Measurements from ENCODE around the gene AATF. TPM values are rescaled to one million over a fixed set of nuclear protein-coding genes. Genes with fewer than 3 reads are reported as not detected.

Gene AATF
- polyA plus RNA-seq, 2 of the 4 experiments (the other 2 are of a cell fraction), result 51.9 to 120 TPM

DNA sequence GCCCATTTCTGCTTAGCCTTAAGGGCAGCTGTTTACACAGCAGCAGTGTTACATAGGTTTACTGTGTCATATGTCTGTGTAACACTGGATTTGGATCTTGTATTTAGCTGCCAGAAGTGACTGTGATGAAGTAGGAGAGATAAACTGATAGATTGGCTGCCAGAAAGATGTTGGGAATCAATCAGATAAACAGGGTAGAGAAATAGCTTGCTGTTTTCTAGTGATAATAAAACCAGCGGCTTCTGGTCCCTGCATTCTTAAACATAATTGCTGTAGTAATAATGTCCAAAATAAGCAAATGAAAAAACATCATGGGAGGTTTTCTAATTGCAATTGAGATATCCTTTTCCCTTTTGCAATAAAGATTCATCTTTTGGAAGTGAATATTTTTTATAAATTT, 68.7 kb downstream of the AATF start:
- FAIRE-seq, result no peak
- Histone ChIP-seq H3K4me3 (no peak overlapping the region), H3K4me2 (no peak overlapping the region), H3K27ac (no peak overlapping the region), H3K9me3 (no peaks in the 10 kb centered on the region), H3K4me1 (no peaks in the 10 kb centered on the region)
- POLR2A ChIA-PET, result no interaction called here
- CTCF ChIA-PET, result interaction anchor here (1.0 to 3.1 kb wide), 3 partner anchors 24 to 249 kb away, joined by 3 to 17 read pairs (median 5); no protein-coding TSS in a partner anchor
- no peak for ATAC-seq
- TF ChIP-seq PHF8 (IDR thresholded peaks at IDR 0.05; ENCODE audit: borderline replicate concordance, low read depth) (no peak), RNF2 (IDR thresholded peaks at IDR 0.05; ENCODE audit: borderline replicate concordance, low read depth) (no peak), JUNB (IDR thresholded peaks at IDR 0.05) (no peak), ZNF302 (CRISPR knock-in tag; IDR thresholded peaks at IDR 0.05) (no peak), CHD4 (IDR thresholded peaks at IDR 0.05; ENCODE audit: borderline replicate concordance) (no peak), ZSCAN20 (CRISPR knock-in tag; IDR thresholded peaks at IDR 0.05) (no peak), HOXB5 (CRISPR knock-in tag; IDR thresholded peaks at IDR 0.05) (no peak), POLR2A (IDR thresholded peaks at IDR 0.05; ENCODE audit: low read length) (no peak), GATA3 (IDR thresholded peaks at IDR 0.05; ENCODE audit: borderline replicate concordance) (no peak), RFX5 (IDR thresholded peaks at IDR 0.05) (no peak), FOXS1 (CRISPR knock-in tag; IDR thresholded peaks at IDR 0.05) (no peak), HEYL (CRISPR knock-in tag; IDR thresholded peaks at IDR 0.05) (no peak)
- TF ChIP-seq, protein P1, sequence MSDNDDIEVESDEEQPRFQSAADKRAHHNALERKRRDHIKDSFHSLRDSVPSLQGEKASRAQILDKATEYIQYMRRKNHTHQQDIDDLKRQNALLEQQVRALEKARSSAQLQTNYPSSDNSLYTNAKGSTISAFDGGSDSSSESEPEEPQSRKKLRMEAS (IDR thresholded peaks at IDR 0.05), result no peak
- WGBS (ENCODE audit: missing lambda C conversion rate), result 95% methylated on average over 1 of the region's 1 CpG
- no peak for DNase-seq (ENCODE audit: low read depth in 1 of 2, low spot score in 1 of 2)

GRCh38 chr17:37019117-37019740, 70.5 kb downstream of the AATF start:
- no peak for ATAC-seq
- no peaks in the 10 kb centered on the region for H3K4me1 ChIP-seq

GRCh38 chr17:37019741-37020129, 71.0 kb downstream of the AATF start:
- FAIRE-seq (no peak), ATAC-seq (no peak), DNase-seq (ENCODE audit: low read depth in 1 of 2, low spot score in 1 of 2) (no peak)
- POLR2A ChIA-PET, result no interaction called here
- Histone ChIP-seq H3K9me3 (no peaks in the 10 kb centered on the region), H3K27ac (no peak overlapping the region), H3K4me2 (no peak overlapping the region), H3K4me1 (no peaks in the 10 kb centered on the region), H3K4me3 (no peak overlapping the region)
- 87% methylated on average over 4 of the region's 4 CpGs for WGBS (ENCODE audit: missing lambda C conversion rate)
- CTCF ChIA-PET, result interaction anchor here (1.2 to 3.1 kb wide), 5 partner anchors 11 to 391 kb away, joined by 3 to 16 read pairs (median 3); no protein-coding TSS in a partner anchor
- TF ChIP-seq, protein P2, sequence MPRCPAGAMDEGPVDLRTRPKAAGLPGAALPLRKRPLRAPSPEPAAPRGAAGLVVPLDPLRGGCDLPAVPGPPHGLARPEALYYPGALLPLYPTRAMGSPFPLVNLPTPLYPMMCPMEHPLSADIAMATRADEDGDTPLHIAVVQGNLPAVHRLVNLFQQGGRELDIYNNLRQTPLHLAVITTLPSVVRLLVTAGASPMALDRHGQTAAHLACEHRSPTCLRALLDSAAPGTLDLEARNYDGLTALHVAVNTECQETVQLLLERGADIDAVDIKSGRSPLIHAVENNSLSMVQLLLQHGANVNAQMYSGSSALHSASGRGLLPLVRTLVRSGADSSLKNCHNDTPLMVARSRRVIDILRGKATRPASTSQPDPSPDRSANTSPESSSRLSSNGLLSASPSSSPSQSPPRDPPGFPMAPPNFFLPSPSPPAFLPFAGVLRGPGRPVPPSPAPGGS (IDR thresholded peaks at IDR 0.05), result no peak
- TF ChIP-seq TP53 (CRISPR knock-in tag; IDR thresholded peaks at IDR 0.05) (no peak), RARB (CRISPR knock-in tag; IDR thresholded peaks at IDR 0.05) (no peak), RCOR1 (IDR thresholded peaks at IDR 0.05; ENCODE audit: low read depth, low read length) (no peak), ZFP36 (IDR thresholded peaks at IDR 0.05; ENCODE audit: borderline replicate concordance, partially characterized antibody) (no peak), HOXB13 (CRISPR knock-in tag; IDR thresholded peaks at IDR 0.05; ENCODE audit: low read depth) (no peak), KDM5A (IDR thresholded peaks at IDR 0.05) (no peak), POLR2A (IDR thresholded peaks at IDR 0.05; ENCODE audit: low read length) (no peak), CBX8 (IDR thresholded peaks at IDR 0.05) (no peak), BHLHE40 (IDR thresholded peaks at IDR 0.05; ENCODE audit: low read depth, low read length) (no peak)
- TF ChIP-seq, protein P3, sequence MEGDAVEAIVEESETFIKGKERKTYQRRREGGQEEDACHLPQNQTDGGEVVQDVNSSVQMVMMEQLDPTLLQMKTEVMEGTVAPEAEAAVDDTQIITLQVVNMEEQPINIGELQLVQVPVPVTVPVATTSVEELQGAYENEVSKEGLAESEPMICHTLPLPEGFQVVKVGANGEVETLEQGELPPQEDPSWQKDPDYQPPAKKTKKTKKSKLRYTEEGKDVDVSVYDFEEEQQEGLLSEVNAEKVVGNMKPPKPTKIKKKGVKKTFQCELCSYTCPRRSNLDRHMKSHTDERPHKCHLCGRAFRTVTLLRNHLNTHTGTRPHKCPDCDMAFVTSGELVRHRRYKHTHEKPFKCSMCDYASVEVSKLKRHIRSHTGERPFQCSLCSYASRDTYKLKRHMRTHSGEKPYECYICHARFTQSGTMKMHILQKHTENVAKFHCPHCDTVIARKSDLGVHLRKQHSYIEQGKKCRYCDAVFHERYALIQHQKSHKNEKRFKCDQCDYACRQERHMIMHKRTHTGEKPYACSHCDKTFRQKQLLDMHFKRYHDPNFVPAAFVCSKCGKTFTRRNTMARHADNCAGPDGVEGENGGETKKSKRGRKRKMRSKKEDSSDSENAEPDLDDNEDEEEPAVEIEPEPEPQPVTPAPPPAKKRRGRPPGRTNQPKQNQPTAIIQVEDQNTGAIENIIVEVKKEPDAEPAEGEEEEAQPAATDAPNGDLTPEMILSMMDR (IDR thresholded peaks at IDR 0.05), result no peak
- TF ChIP-seq, protein P4, sequence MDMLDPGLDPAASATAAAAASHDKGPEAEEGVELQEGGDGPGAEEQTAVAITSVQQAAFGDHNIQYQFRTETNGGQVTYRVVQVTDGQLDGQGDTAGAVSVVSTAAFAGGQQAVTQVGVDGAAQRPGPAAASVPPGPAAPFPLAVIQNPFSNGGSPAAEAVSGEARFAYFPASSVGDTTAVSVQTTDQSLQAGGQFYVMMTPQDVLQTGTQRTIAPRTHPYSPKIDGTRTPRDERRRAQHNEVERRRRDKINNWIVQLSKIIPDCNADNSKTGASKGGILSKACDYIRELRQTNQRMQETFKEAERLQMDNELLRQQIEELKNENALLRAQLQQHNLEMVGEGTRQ (IDR thresholded peaks at IDR 0.05), result no peak
- TF ChIP-seq, protein P5, sequence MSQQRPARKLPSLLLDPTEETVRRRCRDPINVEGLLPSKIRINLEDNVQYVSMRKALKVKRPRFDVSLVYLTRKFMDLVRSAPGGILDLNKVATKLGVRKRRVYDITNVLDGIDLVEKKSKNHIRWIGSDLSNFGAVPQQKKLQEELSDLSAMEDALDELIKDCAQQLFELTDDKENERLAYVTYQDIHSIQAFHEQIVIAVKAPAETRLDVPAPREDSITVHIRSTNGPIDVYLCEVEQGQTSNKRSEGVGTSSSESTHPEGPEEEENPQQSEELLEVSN (IDR thresholded peaks at IDR 0.05; ENCODE audit: borderline replicate concordance, low read depth), result no peak

More at GRCh38 chr17:37019117-37019740, 70.5 kb downstream of the AATF start:
- no peak for DNase-seq (ENCODE audit: low read depth in 1 of 2, low spot score in 1 of 2)
- no peak overlapping the region for H3K27ac ChIP-seq
- POLR2A ChIA-PET, result no interaction called here
- no peaks in the 10 kb centered on the region for H3K9me3 ChIP-seq
- CTCF ChIA-PET, result interaction anchor here (1.1 to 3.1 kb wide), 6 partner anchors 11 to 390 kb away, joined by 3 to 16 read pairs (median 4); no protein-coding TSS in a partner anchor
- TF ChIP-seq TP53 (CRISPR knock-in tag; IDR thresholded peaks at IDR 0.05), result no peak
- TF ChIP-seq RARB (CRISPR knock-in tag; IDR thresholded peaks at IDR 0.05), result no peak
- no peak for TF ChIP-seq HOXA7 (CRISPR knock-in tag; IDR thresholded peaks at IDR 0.05)
- TF ChIP-seq PHF8 (IDR thresholded peaks at IDR 0.05; ENCODE audit: borderline replicate concordance, low read depth), result no peak
- TF ChIP-seq, protein P4 (IDR thresholded peaks at IDR 0.05), result no peak
- TF ChIP-seq CEBPB (IDR thresholded peaks at IDR 0.05), result no peak
- TF ChIP-seq ZC3H11A (IDR thresholded peaks at IDR 0.05), result no peak
- TF ChIP-seq HOXB5 (CRISPR knock-in tag; IDR thresholded peaks at IDR 0.05), result no peak
- TF ChIP-seq EP300 (IDR thresholded peaks at IDR 0.05), result no peak
- TF ChIP-seq JUNB (IDR thresholded peaks at IDR 0.05), result no peak
- TF ChIP-seq RAD21 (conservative IDR thresholded peaks at IDR 0.05 in 1 of 2, IDR thresholded peaks at IDR 0.05 in 1 of 2), result no peak
- TF ChIP-seq FOXS1 (CRISPR knock-in tag; IDR thresholded peaks at IDR 0.05), result no peak
- TF ChIP-seq, protein P1 (IDR thresholded peaks at IDR 0.05), result no peak
- FAIRE-seq, result no peak
- no peak overlapping the region for H3K4me3 ChIP-seq
- WGBS (ENCODE audit: missing lambda C conversion rate), result 87% methylated on average over 3 of the region's 3 CpGs
- no peak overlapping the region for H3K4me2 ChIP-seq
